HEK293 (cell line): ENCODE data around the gene XPOT.

Source experiments
- BCL11A ChIP-seq: fragments of 450-650 bp; formaldehyde crosslinking; IDR thresholded peaks from 2 replicates; pipeline ENCODE4 v1.5.1; 2016; ENCODE audit warnings: low read depth, missing biosample characterization, missing genetic modification characterization
- GFI1B ChIP-seq: fragments of 450-650 bp; formaldehyde crosslinking; IDR thresholded peaks from 2 replicates; pipeline ENCODE4 v1.5.1; 2016; ENCODE audit warnings: missing biosample characterization, missing genetic modification characterization
- KLF10 ChIP-seq: fragments of 450-650 bp; IDR thresholded peaks from 2 replicates; pipeline ENCODE4 v1.5.1; 2018; ENCODE audit warnings: missing biosample characterization, mild to moderate bottlenecking, missing genetic modification characterization
- REPIN1 ChIP-seq: fragments of 450-650 bp; formaldehyde crosslinking; IDR thresholded peaks from 2 replicates; pipeline ENCODE4 v1.5.1; 2017; ENCODE audit warnings: missing biosample characterization, missing genetic modification characterization, low read depth
- SALL2 ChIP-seq: fragments of 450-650 bp; formaldehyde crosslinking; IDR thresholded peaks from 2 replicates; pipeline ENCODE4 v1.5.0; 2017; ENCODE audit warnings: missing biosample characterization, mild to moderate bottlenecking, missing genetic modification characterization, borderline replicate concordance
- SCRT1 ChIP-seq: fragments of 450-650 bp; formaldehyde crosslinking; IDR thresholded peaks from 2 replicates; pipeline ENCODE4 v1.5.1; 2016; ENCODE audit warnings: missing biosample characterization, missing genetic modification characterization, borderline replicate concordance
- YY1 ChIP-seq: fragments of 450-650 bp; formaldehyde crosslinking; IDR thresholded peaks from 2 replicates; pipeline ENCODE4 v1.5.1; 2018; ENCODE audit warnings: missing biosample characterization, missing genetic modification characterization
- ZBTB17 ChIP-seq: fragments of 450-650 bp; formaldehyde crosslinking; IDR thresholded peaks from 2 replicates; pipeline ENCODE4 v1.5.1; 2016; ENCODE audit warnings: missing biosample characterization, missing genetic modification characterization
- ZBTB8A ChIP-seq: fragments of 450-650 bp; formaldehyde crosslinking; IDR thresholded peaks from 2 replicates; pipeline ENCODE4 v1.5.1; 2016; ENCODE audit warnings: missing biosample characterization, missing genetic modification characterization
- ZIC2 ChIP-seq: fragments of 450-650 bp; formaldehyde crosslinking; IDR thresholded peaks from 2 replicates; pipeline ENCODE4 v1.5.1; 2016; ENCODE audit warnings: missing biosample characterization, missing genetic modification characterization
- ZNF10 ChIP-seq: fragments of 450-650 bp; formaldehyde crosslinking; IDR thresholded peaks from 2 replicates; pipeline ENCODE4 v1.5.1; 2017; ENCODE audit warnings: missing biosample characterization, missing genetic modification characterization
- ZNF121 ChIP-seq: fragments of 450-650 bp; formaldehyde crosslinking; IDR thresholded peaks from 2 replicates; pipeline ENCODE4 v1.5.1; 2016; ENCODE audit warnings: missing biosample characterization, missing genetic modification characterization
- ZNF223 ChIP-seq: fragments of 450-650 bp; formaldehyde crosslinking; IDR thresholded peaks from 2 replicates; pipeline ENCODE4 v1.5.1; 2016; ENCODE audit warnings: missing biosample characterization, missing genetic modification characterization
- ZNF248 ChIP-seq: fragments of 450-650 bp; formaldehyde crosslinking; IDR thresholded peaks from 2 replicates; pipeline ENCODE4 v1.5.1; 2017; ENCODE audit warnings: missing biosample characterization, missing genetic modification characterization
- ZNF266 ChIP-seq: fragments of 450-650 bp; formaldehyde crosslinking; IDR thresholded peaks from 2 replicates; pipeline ENCODE4 v1.5.1; 2016; ENCODE audit warnings: missing biosample characterization, missing genetic modification characterization, low read depth
- ZNF354C ChIP-seq: fragments of 450-650 bp; formaldehyde crosslinking; IDR thresholded peaks from 2 replicates; pipeline ENCODE4 v1.5.1; 2016; ENCODE audit warnings: missing biosample characterization, missing genetic modification characterization, low read depth, borderline replicate concordance
- ZNF560 ChIP-seq: fragments of 450-650 bp; formaldehyde crosslinking; IDR thresholded peaks from 2 replicates; pipeline ENCODE4 v1.5.1; 2017; ENCODE audit warnings: missing biosample characterization, missing genetic modification characterization, borderline replicate concordance
- ZNF626 ChIP-seq: fragments of 450-650 bp; sonication (Bioruptor Pico); formaldehyde crosslinking; IDR thresholded peaks from 2 replicates; pipeline ENCODE4 v1.5.1; 2018; ENCODE audit warnings: missing biosample characterization, missing genetic modification characterization, inconsistent platforms
- ZNF701 ChIP-seq: fragments of 450-650 bp; formaldehyde crosslinking; IDR thresholded peaks from 2 replicates; pipeline ENCODE4 v1.5.1; 2016; ENCODE audit warnings: missing biosample characterization, missing genetic modification characterization
- ZNF776 ChIP-seq: fragments of 450-650 bp; formaldehyde crosslinking; IDR thresholded peaks from 2 replicates; pipeline ENCODE4 v1.5.0; 2017; ENCODE audit warnings: missing biosample characterization, missing genetic modification characterization, borderline replicate concordance
- ZNF843 ChIP-seq: fragments of 450-650 bp; formaldehyde crosslinking; IDR thresholded peaks from 2 replicates; pipeline ENCODE4 v1.5.1; 2016; ENCODE audit warnings: missing biosample characterization, missing genetic modification characterization
- ZSCAN16 ChIP-seq: fragments of 450-650 bp; formaldehyde crosslinking; IDR thresholded peaks from 2 replicates; pipeline ENCODE4 v1.5.1; 2016; ENCODE audit warnings: missing biosample characterization, missing genetic modification characterization
- TF ChIP-seq, protein P1 (sequence below): fragments of 450-650 bp; formaldehyde crosslinking; IDR thresholded peaks from 2 replicates; pipeline ENCODE4 v1.5.1; 2016; ENCODE audit warnings: missing biosample characterization, missing genetic modification characterization
- TF ChIP-seq, protein P2 (sequence below): fragments of 450-650 bp; formaldehyde crosslinking; conservative IDR thresholded peaks from 2 replicates; pipeline ENCODE4 v1.5.1; 2016; ENCODE audit warnings: low read depth, missing biosample characterization, missing genetic modification characterization
- TF ChIP-seq, protein P3 (sequence below): fragments of 450-650 bp; formaldehyde crosslinking; IDR thresholded peaks from 2 replicates; pipeline ENCODE4 v1.5.1; 2017; ENCODE audit warnings: missing biosample characterization, mild to moderate bottlenecking, missing genetic modification characterization, moderate library complexity
- TF ChIP-seq, protein P4 (sequence below): fragments of 450-650 bp; formaldehyde crosslinking; IDR thresholded peaks from 2 replicates; pipeline ENCODE4 v1.5.1; 2016; ENCODE audit warnings: missing biosample characterization, missing genetic modification characterization
- TF ChIP-seq, protein P5 (sequence below): IDR thresholded peaks from 2 replicates; pipeline ENCODE4 v1.6.1; 2011; ENCODE audit warnings: mild to moderate bottlenecking, low read depth, low read length, borderline replicate concordance
- TF ChIP-seq, protein P6 (sequence below): fragments of 450-650 bp; formaldehyde crosslinking; IDR thresholded peaks from 2 replicates; pipeline ENCODE4 v1.5.1; 2016; ENCODE audit warnings: missing biosample characterization, missing genetic modification characterization, low read depth

The XPOT gene

DNA sequence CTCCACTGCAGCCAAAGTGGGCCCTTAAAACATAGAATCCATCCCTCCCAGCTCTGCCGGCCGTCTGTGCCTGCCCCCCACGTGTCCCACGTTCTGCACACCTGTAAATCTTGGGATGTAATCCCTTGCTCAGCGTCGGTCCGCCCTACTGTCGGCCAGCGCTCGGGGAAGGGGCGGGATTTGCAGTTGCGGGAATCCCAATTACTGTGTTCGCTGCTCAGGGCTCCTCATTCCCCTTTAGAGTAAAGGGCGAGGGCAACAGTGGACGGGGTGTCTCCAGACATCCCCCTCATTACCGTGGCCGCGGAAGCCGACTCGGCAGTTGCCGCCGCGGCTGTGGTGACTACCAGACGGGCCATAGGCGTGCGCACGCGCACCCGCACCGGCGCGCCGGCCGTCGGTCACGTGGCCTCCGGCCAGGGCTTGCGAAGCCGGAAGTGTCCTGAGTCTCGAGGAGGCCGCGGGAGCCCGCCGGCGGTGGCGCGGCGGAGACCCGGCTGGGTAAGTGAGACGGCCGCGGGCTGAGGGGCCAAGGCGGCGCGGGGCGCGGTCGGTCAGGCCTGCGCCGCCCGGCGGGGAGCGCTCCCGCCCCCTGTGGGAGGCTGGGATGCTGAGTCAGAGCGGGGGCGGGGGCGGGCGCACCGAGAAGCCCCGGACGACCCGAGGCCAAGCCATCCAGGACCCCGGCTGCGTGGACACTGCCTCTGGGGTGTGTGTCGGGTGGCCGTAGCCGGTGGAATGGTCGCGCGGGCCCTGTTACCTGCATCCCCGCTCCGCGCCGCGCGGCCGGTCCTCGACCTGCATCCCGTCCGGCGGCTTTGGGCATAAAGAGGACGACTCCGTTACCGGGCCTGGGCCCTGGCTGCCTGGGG is 47.7 kb downstream of the XPOT start, which contains the start of gene TBK1 (continued):
- TF ChIP-seq, protein P1, sequence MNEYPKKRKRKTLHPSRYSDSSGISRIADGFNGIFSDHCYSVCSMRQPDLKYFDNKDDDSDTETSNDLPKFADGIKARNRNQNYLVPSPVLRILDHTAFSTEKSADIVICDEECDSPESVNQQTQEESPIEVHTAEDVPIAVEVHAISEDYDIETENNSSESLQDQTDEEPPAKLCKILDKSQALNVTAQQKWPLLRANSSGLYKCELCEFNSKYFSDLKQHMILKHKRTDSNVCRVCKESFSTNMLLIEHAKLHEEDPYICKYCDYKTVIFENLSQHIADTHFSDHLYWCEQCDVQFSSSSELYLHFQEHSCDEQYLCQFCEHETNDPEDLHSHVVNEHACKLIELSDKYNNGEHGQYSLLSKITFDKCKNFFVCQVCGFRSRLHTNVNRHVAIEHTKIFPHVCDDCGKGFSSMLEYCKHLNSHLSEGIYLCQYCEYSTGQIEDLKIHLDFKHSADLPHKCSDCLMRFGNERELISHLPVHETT (tag by site-specific recombination), result no peak
- TF ChIP-seq ZNF10 (tag by site-specific recombination) (no peak), ZIC2 (tag by site-specific recombination) (peak; percentile 48), ZNF248 (tag by site-specific recombination) (no peak), KLF10 (tag by site-specific recombination) (peak; percentile 64; the same call in 1 of the 2 replicates), ZNF701 (tag by site-specific recombination) (no peak), GFI1B (tag by site-specific recombination) (no peak), ZBTB8A (tag by site-specific recombination) (peak; percentile 73), ZNF121 (tag by site-specific recombination) (no peak), SCRT1 (tag by site-specific recombination) (peak; percentile 88), ZNF560 (tag by site-specific recombination) (no peak), ZBTB17 (tag by site-specific recombination) (peak; percentile 93), ZNF626 (tag by site-specific recombination) (no peak), ZNF266 (no peak), REPIN1 (tag by site-specific recombination) (no peak), ZNF354C (tag by site-specific recombination) (no peak), ZNF776 (no peak), SALL2 (tag by site-specific recombination) (no peak), ZSCAN16 (tag by site-specific recombination) (no peak), BCL11A (tag by site-specific recombination) (peak; percentile 75; the same call in 1 of the 2 replicates), ZNF223 (tag by site-specific recombination) (no peak), ZNF843 (0 out of 2 replicates have a peak, but pooled peaks have one; percentile 26), YY1 (tag by site-specific recombination) (0 out of 2 replicates have a peak, but pooled peaks have one; percentile 35)
- TF ChIP-seq, protein P2, sequence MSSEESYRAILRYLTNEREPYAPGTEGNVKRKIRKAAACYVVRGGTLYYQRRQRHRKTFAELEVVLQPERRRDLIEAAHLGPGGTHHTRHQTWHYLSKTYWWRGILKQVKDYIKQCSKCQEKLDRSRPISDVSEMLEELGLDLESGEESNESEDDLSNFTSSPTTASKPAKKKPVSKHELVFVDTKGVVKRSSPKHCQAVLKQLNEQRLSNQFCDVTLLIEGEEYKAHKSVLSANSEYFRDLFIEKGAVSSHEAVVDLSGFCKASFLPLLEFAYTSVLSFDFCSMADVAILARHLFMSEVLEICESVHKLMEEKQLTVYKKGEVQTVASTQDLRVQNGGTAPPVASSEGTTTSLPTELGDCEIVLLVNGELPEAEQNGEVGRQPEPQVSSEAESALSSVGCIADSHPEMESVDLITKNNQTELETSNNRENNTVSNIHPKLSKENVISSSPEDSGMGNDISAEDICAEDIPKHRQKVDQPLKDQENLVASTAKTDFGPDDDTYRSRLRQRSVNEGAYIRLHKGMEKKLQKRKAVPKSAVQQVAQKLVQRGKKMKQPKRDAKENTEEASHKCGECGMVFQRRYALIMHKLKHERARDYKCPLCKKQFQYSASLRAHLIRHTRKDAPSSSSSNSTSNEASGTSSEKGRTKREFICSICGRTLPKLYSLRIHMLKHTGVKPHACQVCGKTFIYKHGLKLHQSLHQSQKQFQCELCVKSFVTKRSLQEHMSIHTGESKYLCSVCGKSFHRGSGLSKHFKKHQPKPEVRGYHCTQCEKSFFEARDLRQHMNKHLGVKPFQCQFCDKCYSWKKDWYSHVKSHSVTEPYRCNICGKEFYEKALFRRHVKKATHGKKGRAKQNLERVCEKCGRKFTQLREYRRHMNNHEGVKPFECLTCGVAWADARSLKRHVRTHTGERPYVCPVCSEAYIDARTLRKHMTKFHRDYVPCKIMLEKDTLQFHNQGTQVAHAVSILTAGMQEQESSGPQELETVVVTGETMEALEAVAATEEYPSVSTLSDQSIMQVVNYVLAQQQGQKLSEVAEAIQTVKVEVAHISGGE (tag by site-specific recombination), result peak; percentile 9; the same call in 1 of the 2 replicates
- TF ChIP-seq, protein P3, sequence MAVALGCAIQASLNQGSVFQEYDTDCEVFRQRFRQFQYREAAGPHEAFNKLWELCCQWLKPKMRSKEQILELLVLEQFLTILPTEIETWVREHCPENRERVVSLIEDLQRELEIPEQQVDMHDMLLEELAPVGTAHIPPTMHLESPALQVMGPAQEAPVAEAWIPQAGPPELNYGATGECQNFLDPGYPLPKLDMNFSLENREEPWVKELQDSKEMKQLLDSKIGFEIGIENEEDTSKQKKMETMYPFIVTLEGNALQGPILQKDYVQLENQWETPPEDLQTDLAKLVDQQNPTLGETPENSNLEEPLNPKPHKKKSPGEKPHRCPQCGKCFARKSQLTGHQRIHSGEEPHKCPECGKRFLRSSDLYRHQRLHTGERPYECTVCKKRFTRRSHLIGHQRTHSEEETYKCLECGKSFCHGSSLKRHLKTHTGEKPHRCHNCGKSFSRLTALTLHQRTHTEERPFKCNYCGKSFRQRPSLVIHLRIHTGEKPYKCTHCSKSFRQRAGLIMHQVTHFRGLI, result no peak
- TF ChIP-seq, protein P4, sequence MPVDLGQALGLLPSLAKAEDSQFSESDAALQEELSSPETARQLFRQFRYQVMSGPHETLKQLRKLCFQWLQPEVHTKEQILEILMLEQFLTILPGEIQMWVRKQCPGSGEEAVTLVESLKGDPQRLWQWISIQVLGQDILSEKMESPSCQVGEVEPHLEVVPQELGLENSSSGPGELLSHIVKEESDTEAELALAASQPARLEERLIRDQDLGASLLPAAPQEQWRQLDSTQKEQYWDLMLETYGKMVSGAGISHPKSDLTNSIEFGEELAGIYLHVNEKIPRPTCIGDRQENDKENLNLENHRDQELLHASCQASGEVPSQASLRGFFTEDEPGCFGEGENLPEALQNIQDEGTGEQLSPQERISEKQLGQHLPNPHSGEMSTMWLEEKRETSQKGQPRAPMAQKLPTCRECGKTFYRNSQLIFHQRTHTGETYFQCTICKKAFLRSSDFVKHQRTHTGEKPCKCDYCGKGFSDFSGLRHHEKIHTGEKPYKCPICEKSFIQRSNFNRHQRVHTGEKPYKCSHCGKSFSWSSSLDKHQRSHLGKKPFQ (tag by site-specific recombination), result 0 out of 2 replicates have a peak, but pooled peaks have one; percentile 35
- TF ChIP-seq, protein P5, sequence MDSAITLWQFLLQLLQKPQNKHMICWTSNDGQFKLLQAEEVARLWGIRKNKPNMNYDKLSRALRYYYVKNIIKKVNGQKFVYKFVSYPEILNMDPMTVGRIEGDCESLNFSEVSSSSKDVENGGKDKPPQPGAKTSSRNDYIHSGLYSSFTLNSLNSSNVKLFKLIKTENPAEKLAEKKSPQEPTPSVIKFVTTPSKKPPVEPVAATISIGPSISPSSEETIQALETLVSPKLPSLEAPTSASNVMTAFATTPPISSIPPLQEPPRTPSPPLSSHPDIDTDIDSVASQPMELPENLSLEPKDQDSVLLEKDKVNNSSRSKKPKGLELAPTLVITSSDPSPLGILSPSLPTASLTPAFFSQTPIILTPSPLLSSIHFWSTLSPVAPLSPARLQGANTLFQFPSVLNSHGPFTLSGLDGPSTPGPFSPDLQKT, result no peak
- TF ChIP-seq, protein P6, sequence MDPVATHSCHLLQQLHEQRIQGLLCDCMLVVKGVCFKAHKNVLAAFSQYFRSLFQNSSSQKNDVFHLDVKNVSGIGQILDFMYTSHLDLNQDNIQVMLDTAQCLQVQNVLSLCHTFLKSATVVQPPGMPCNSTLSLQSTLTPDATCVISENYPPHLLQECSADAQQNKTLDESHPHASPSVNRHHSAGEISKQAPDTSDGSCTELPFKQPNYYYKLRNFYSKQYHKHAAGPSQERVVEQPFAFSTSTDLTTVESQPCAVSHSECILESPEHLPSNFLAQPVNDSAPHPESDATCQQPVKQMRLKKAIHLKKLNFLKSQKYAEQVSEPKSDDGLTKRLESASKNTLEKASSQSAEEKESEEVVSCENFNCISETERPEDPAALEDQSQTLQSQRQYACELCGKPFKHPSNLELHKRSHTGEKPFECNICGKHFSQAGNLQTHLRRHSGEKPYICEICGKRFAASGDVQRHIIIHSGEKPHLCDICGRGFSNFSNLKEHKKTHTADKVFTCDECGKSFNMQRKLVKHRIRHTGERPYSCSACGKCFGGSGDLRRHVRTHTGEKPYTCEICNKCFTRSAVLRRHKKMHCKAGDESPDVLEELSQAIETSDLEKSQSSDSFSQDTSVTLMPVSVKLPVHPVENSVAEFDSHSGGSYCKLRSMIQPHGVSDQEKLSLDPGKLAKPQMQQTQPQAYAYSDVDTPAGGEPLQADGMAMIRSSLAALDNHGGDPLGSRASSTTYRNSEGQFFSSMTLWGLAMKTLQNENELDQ, result no peak
